Epithelial cell of proximal tubule (primary cell): ENCODE results near the gene ALG1. TPM values are rescaled to one million over a fixed set of nuclear protein-coding genes. Genes with fewer than 3 reads are reported as not detected.
"Not testable (repeated sequence)": the region's sequence is repeated elsewhere in the genome, so short reads cannot be mapped to it uniquely, and the experiment has no call there.

Experiments used
- DNase-seq: peaks from one replicate; pipeline ENCODE4 v3.0.0-alpha.2; 2011; ENCODE audit warnings: low read depth
- H3K4me3 ChIP-seq: 2 replicates; pipeline ENCODE4 v1.5.1; 2011; ENCODE audit warnings: low read depth, mild to moderate bottlenecking, low read length
- total RNA-seq: library from RNA; depleted of rRNA; stranded (reverse); fragments of >200 nt; gene quantifications from 2 replicates; pipeline ENCODE4 v1.2.3, GENCODE V29; 2015
- TF ChIP-seq, protein P1 (sequence below): conservative IDR thresholded peaks from 2 replicates; pipeline ENCODE4 v1.5.1; 2012; ENCODE audit warnings: low read depth, mild to moderate bottlenecking, low read length

Gene ALG1
- total RNA-seq, 1 donor from 2014 or later: 21.9 TPM

DNA sequence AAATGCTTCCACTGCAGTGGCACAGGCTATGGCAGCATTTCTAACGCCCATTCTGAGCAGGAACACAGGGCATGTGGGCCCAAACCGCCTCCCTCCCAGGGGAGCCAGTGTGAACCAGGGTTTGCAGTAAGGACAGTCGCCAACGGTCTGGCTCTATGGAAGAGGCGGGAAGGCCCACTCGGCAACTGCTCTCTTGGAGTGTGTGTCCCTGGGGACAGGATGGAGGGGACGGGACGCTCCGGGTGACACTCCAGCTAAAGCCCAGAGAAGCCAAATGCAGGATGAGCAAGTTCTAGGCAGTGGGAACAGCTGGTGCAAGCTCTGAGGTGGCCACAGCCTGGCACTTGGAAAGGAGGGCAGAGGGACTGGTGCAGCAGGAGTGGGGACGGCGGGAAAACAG, 22.1 kb downstream of the ALG1 start:
- not testable (repeated sequence) for DNase-seq, H3K4me3 ChIP-seq

GRCh38 chr16:5095145-5095830, 23.6 kb downstream of the ALG1 start:
- H3K4me3 ChIP-seq, DNase-seq: not testable (repeated sequence)

GRCh38 chr16:5096437-5097060, 24.9 kb downstream of the ALG1 start:
- peak overlapping the region; percentile 72 for H3K4me3 ChIP-seq
- DNase-seq: not testable (repeated sequence)

GRCh38 chr16:5097061-5097469, 25.4 kb downstream of the ALG1 start:
- DNase-seq: not testable (repeated sequence)
- peak overlapping the region; percentile 72 for H3K4me3 ChIP-seq

- peak within 1 kb of the TSS; percentile 72 for H3K4me3 ChIP-seq
Observed at GRCh38 chr16:5097470-5098220, 26.0 kb downstream of the ALG1 start, which contains the start of gene EEF2KMT. TSS of gene EEF2KMT (minus strand) at chr16:5097795. CDS start at chr16:5097739, 56 bp downstream.

DNA sequence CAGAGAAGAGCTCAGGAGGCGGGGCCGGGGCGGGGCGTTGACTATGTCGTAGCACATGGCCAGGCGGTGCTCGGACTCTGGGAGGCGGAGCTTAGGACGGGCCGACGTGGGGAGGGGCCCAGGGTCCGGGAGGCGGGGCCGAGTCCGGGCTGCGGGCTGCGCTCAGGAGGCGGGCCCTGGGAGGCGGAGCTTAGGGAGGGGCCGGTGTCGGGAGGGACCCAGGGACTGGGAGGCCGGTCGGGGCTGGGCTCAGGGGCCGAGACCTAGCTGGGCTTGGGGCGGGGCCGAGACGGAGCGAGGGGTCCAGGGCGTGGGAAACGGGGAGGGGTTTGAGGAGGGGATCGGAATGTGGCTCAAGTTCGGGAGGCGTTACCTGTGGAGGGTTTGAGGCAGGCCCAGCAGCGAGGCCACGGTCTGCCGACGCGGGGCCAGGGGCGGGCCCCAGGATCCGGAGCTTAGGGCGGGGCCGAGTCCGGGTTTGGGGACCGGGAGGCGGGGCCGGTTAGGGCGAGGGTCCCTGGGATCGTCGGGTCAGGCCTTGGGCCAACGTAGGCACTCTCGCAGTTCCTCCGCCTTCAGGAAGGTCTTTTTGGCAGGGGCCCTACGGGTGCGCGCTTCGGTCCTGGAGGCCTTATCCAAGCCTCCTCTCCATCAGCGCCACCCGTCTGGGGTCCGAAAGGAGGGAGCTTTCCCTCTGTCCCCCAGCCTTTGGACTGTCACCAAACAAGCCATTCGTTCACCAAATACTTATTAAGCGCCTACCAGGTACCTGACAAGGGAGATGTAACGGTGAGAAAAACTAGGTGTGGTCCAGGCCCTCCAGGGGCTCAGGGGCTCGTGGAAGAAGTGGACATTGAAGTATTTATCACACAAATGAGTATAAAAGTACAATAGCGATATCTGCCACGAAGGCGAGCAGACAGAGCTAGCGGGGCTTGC, 26.8 kb downstream of the ALG1 start:
- H3K4me3 ChIP-seq: peak overlapping the region; percentile 72
- not testable (repeated sequence) for DNase-seq

More at GRCh38 chr16:5097470-5098220, 26.0 kb downstream of the ALG1 start, which contains the start of gene EEF2KMT:
- peak; percentile 91 for DNase-seq

GRCh38 chr16:5099174-5099573, 27.5 kb downstream of the ALG1 start:
- not testable (repeated sequence) for DNase-seq, H3K4me3 ChIP-seq

GRCh38 chr16:5103296-5104032, 31.8 kb downstream of the ALG1 start:
- not testable (repeated sequence) for H3K4me3 ChIP-seq, DNase-seq

GRCh38 chr16:5105039-5105438, 33.4 kb downstream of the ALG1 start:
- not testable (repeated sequence) for DNase-seq, H3K4me3 ChIP-seq

DNA sequence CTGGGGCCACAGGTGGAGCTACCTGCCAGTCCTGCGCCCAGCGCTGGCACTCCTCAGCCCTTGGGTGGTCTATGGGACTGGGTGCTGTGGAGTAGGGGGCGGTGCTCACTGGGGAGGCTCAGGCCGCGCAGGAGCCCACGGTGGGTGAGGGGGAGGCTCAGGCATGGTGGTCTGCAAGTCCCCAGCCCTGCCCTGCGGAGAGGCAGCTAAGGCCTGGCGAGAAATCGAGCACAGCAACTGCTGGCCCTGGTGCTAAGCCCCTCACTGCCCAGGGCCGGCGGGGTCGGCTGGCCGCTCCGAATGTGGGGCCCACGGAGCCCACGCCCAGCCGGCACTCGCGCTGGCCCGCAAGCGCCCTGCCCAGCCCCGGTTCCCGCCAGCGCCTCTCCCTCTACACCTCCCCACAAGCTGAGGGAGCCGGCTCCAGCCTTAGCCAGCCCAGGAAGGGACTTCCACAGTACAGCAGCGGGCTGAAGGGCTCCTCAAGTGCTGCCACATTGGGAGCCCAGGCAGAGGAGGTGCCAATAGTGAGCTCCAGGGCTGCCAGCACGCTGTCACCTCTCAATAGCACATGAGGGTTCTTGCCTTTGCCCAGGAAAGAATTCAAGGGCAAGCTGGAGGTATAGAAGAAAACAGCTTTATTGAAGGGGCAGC, 37.0 kb downstream of the ALG1 start:
- TF ChIP-seq, protein P1, sequence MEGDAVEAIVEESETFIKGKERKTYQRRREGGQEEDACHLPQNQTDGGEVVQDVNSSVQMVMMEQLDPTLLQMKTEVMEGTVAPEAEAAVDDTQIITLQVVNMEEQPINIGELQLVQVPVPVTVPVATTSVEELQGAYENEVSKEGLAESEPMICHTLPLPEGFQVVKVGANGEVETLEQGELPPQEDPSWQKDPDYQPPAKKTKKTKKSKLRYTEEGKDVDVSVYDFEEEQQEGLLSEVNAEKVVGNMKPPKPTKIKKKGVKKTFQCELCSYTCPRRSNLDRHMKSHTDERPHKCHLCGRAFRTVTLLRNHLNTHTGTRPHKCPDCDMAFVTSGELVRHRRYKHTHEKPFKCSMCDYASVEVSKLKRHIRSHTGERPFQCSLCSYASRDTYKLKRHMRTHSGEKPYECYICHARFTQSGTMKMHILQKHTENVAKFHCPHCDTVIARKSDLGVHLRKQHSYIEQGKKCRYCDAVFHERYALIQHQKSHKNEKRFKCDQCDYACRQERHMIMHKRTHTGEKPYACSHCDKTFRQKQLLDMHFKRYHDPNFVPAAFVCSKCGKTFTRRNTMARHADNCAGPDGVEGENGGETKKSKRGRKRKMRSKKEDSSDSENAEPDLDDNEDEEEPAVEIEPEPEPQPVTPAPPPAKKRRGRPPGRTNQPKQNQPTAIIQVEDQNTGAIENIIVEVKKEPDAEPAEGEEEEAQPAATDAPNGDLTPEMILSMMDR: no peak
- no peak for DNase-seq
- no peak overlapping the region for H3K4me3 ChIP-seq

DNA sequence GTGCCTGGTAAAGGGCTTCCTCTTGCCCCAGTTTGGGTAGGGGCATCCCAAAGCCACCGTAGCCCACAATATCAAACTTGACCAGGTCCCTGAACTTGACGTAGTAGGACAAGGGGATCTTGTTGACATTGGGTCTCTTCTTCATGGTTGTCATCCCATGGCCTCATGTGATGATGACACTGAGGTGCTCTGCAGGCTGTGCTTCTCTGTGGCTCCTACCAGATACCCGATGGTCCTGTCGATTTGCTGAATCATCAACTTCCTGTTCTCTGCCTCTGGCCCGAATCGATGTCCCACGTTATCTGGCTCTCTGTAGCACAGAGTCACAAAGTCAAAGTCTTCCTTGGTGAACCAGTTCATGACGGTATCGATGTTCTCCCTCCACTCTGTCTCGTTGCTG, 39.3 kb downstream of the ALG1 start:
- H3K4me3 ChIP-seq, DNase-seq: not testable (repeated sequence)

- H3K4me3 ChIP-seq, DNase-seq: not testable (repeated sequence)
Observed at GRCh38 chr16:5116780-5117295, 45.2 kb downstream of the ALG1 start.

GRCh38 chr16:5117300-5118087, 45.9 kb downstream of the ALG1 start:
- H3K4me3 ChIP-seq, DNase-seq: not testable (repeated sequence)

- DNase-seq, H3K4me3 ChIP-seq: not testable (repeated sequence)
Observed at GRCh38 chr16:5131467-5132004, 59.9 kb downstream of the ALG1 start.
